ENCODE data around the gene TLE4. TPM values are rescaled to one million over a fixed set of nuclear protein-coding genes. Genes with fewer than 3 reads are reported as not detected.

TLE4 gene
- total and polyA plus RNA-seq, 2 donors (not counting 1 experiment from before 2014, with no cell fraction given): 34.7 to 57.3 TPM

DNA sequence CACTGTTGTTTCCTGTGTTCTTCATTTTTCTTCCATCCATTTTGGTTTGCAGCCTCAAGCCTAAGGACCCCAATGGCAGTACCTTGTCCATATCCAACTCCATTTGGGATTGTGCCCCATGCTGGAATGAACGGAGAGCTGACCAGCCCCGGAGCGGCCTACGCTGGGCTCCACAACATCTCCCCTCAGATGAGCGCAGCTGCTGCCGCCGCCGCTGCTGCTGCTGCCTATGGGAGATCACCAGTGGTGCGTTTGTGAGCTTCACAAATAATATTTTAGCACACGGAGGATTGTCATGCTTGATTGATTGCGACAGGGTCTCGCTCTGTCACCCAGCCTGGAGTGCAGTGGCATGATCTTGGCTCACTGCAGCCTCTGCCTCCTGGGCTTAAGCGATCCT, 136.8 kb downstream of the TLE4 start:
- Histone ChIP-seq H2AFZ (ENCODE audit: insufficient read depth, low read depth, low read length, poor library complexity, severe bottlenecking) (no peak overlapping the region), H3K27me3 (replicated peaks in 1 of 4; ENCODE audit: control extremely low read depth in 1 of 4, control insufficient read depth in 3 of 4, insufficient read depth in 4 of 4, low read length in 3 of 4) (no peaks in the 10 kb centered on the region), H3K27ac (ENCODE audit: low read length in 2 of 2) (no peak overlapping the region), H3K9ac (ENCODE audit: low read length) (no peak overlapping the region), H3K36me3 (replicated peaks in 1 of 2; ENCODE audit: control extremely low read depth in 1 of 2, control insufficient read depth in 1 of 2, extremely low read depth in 1 of 2, insufficient read depth in 2 of 2, low read length in 1 of 2) (peaks cover 0 to 64% of the 10 kb centered on the region in 2 experiments), H3K79me2 (ENCODE audit: control insufficient read depth, insufficient read depth, low read length) (no peaks in the 10 kb centered on the region), H4K20me1 (ENCODE audit: control insufficient read depth, insufficient read depth, low read length, poor library complexity, severe bottlenecking) (no peaks in the 10 kb centered on the region), H3K4me3 (ENCODE audit: control extremely low read depth in 1 of 5, extremely low read depth in 1 of 5, insufficient read depth in 1 of 5, low read depth in 2 of 5, low read length in 4 of 5) (no peak overlapping the region), H3K9me3 (ENCODE audit: control extremely low read depth in 1 of 3, control insufficient read depth in 2 of 3, insufficient read depth in 1 of 3, low read length in 2 of 3) (no peaks in the 10 kb centered on the region), H3K4me1 (ENCODE audit: control insufficient read depth in 2 of 2, insufficient read depth in 2 of 2, low read length in 2 of 2) (no peaks in the 10 kb centered on the region), H3K4me2 (replicated peaks; ENCODE audit: low read depth, low read length, poor library complexity, severe bottlenecking) (no peak overlapping the region)
- intact Hi-C loops (cut with micrococcal nuclease): no loop called here
- DNase-seq: no peak
- Mint-ChIP-seq H3K27me3 (no peaks in the 10 kb centered on the region), H3K9me3 (ENCODE audit: insufficient read depth) (no peaks in the 10 kb centered on the region), H3K27ac (no peak overlapping the region), H3K4me3 (no peak overlapping the region), H3K4me1 (no peaks in the 10 kb centered on the region)
- no peak for ATAC-seq (ENCODE audit: low read depth)
- CTCF ChIA-PET: no interaction called here
- POLR2A ChIA-PET: no interaction called here
- 97% methylated on average over 9 of the region's 13 CpGs for WGBS (ENCODE audit: insufficient coverage)
- TF ChIP-seq EZH2 (IDR thresholded peaks at IDR 0.05; ENCODE audit: borderline replicate concordance, insufficient read depth, low read depth, low read length, poor library complexity, severe bottlenecking): no peak
- TF ChIP-seq CTCF (IDR thresholded peaks at IDR 0.05): no peak

DNA sequence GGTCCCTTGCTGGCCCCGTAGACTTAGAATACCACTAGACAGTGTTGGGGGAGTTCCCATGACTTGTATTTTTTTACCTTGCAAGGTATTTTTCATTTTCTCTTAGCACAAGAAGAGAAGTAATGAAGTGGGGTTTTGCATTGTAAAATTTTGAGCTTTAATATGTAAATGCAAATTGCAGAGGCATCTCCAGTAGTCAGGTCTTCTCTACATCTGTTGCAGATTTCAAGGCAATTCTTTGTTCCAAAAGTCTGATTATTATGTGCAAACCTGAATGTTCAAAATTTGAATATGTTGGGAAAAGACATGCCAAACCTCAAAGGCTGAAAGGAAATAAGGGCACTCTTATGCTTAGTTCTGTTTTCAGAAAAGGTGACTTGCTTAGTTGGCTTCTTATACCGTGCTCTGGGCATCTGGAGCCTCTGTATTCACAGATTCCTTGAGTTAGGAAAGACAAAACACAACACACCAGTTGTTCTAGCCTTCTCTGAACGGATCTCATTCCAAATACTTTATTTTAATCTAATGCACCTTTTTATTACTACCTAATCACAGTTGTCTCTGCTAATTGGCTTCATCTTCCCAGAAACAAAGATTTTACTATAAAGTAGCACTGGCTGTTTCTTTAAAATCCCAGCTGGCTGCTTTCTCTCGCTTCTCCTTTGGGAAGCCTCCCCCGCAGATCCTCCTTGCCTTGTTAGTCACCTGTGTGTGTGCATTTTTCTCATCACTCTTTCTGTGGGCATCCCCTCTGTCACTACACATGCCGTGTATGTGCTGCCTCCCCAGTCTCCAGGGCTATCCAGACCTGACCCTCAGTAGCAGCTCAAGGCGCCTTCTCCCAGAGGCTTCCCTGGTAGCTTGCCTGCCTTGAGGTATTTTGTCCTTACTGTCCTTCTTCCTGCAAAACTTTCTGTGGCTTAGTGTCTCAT, 138.2 kb downstream of the TLE4 start:
- 86% methylated on average over 5 of the region's 7 CpGs for WGBS (ENCODE audit: insufficient coverage)
- Histone ChIP-seq H3K4me1 (ENCODE audit: control insufficient read depth in 2 of 2, insufficient read depth in 2 of 2, low read length in 2 of 2) (no peaks in the 10 kb centered on the region), H3K27me3 (replicated peaks in 1 of 4; ENCODE audit: control extremely low read depth in 1 of 4, control insufficient read depth in 3 of 4, insufficient read depth in 4 of 4, low read length in 3 of 4) (no peaks in the 10 kb centered on the region), H4K20me1 (ENCODE audit: control insufficient read depth, insufficient read depth, low read length, poor library complexity, severe bottlenecking) (no peaks in the 10 kb centered on the region), H3K9ac (ENCODE audit: low read length) (no peak overlapping the region), H3K27ac (ENCODE audit: low read length in 2 of 2) (no peak overlapping the region), H2AFZ (ENCODE audit: insufficient read depth, low read depth, low read length, poor library complexity, severe bottlenecking) (no peak overlapping the region), H3K9me3 (ENCODE audit: control extremely low read depth in 1 of 3, control insufficient read depth in 2 of 3, insufficient read depth in 1 of 3, low read length in 2 of 3) (no peaks in the 10 kb centered on the region), H3K79me2 (ENCODE audit: control insufficient read depth, insufficient read depth, low read length) (no peaks in the 10 kb centered on the region), H3K4me3 (ENCODE audit: control extremely low read depth in 1 of 5, extremely low read depth in 1 of 5, insufficient read depth in 1 of 5, low read depth in 2 of 5, low read length in 4 of 5) (no peak overlapping the region), H3K4me2 (replicated peaks; ENCODE audit: low read depth, low read length, poor library complexity, severe bottlenecking) (no peak overlapping the region), H3K36me3 (replicated peaks in 1 of 2; ENCODE audit: control extremely low read depth in 1 of 2, control insufficient read depth in 1 of 2, extremely low read depth in 1 of 2, insufficient read depth in 2 of 2, low read length in 1 of 2) (peaks cover 0 to 64% of the 10 kb centered on the region in 2 experiments)
- ChIA-PET CTCF (no interaction called here), POLR2A (no interaction called here)
- intact Hi-C loops (cut with micrococcal nuclease): no loop called here
- H3K4me3 Mint-ChIP-seq: no peak overlapping the region
- H3K9me3 Mint-ChIP-seq (ENCODE audit: insufficient read depth): no peaks in the 10 kb centered on the region
- H3K27me3 Mint-ChIP-seq: no peaks in the 10 kb centered on the region
- H3K4me1 Mint-ChIP-seq: no peaks in the 10 kb centered on the region
- no peak for ATAC-seq (ENCODE audit: low read depth)
- DNase-seq: no peak
- H3K27ac Mint-ChIP-seq: no peak overlapping the region
- TF ChIP-seq CTCF (IDR thresholded peaks at IDR 0.05) (no peak), EZH2 (IDR thresholded peaks at IDR 0.05; ENCODE audit: borderline replicate concordance, insufficient read depth, low read depth, low read length, poor library complexity, severe bottlenecking) (no peak)

Data from B cell (primary cell).